Lower leg skin (tissue), 4 donors: Measurements from ENCODE around the gene APOC3. TPM values are rescaled to one million over a fixed set of nuclear protein-coding genes. Genes with fewer than 3 reads are reported as not detected.

Experiments
- DNase-seq, 2 donors: peaks; one replicate each; pipeline ENCODE4 v3.0.0-alpha.2; 2019; ENCODE audit warnings: low spot score in 2 of 2
- H3K4me3 ChIP-seq: fragments of 200-600 bp; sonication (generic); 2 replicates; pipeline ENCODE4 v1.5.1; 2017; ENCODE audit warnings: mild to moderate bottlenecking, low read depth; ENCODE audit not compliant: poor library complexity, severe bottlenecking
- CTCF ChIP-seq, 3 donors: fragments of 450-650 bp; IDR thresholded peaks; one replicate each; pipeline ENCODE4 v1.5.1; 2016; ENCODE audit warnings: antibody characterized with exemption in 3 of 3, mild to moderate bottlenecking in 3 of 3, moderate library complexity in 2 of 3
- POLR2A ChIP-seq, 2 donors: fragments of 450-650 bp; IDR thresholded peaks; one replicate each; pipeline ENCODE4 v1.6.1; 2016 to 2017; ENCODE audit warnings: antibody characterized with exemption in 2 of 2, mild to moderate bottlenecking in 1 of 2, moderate library complexity in 1 of 2
- WGBS, 2 donors: methylation state at CpG; one replicate each; pipeline ENCODE4 v1.1.5; 2018; 5-methylcytosine and 5-hydroxymethylcytosine counted together
- intact Hi-C: fragments of 100-400 bp; cut with DNase I; formaldehyde crosslinking; loops from one replicate; pipeline ENCODE4 v1.15.0; 2023; ENCODE audit warnings: low total_unique reads
- total RNA-seq, 4 donors: library from RNA; depleted of rRNA; stranded (reverse); fragments of >200 nt; gene quantifications; one replicate each; pipeline ENCODE4 v1.1.0, GENCODE V29; 2016

APOC3 gene
- total RNA-seq, 4 donors from 2014 or later = not detected

DNA sequence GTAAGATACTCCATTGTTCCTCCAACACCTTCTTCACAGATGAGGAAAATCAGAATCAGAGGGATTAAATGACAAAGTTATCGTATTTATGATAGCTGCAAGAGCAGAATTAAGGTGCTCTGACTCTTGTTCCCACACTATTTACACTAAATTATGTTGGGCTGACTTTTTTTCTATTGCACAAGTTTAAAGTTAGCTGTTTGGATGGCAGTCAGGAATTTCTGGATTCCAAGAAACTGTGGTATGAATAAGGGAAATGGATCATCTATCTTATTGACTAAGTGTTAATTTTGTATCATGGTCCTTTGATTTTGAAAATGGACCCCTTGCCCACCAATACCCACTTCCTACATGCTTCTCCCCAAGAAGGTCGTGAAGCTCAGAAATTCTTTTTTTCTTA, 27.6 kb downstream of the APOC3 start:
- no peak overlapping the region for H3K4me3 ChIP-seq
- intact Hi-C loops = no loop called here
- WGBS, 2 donors = 90 to 95% methylated on average over 2 of the region's 2 CpGs
- no peak for TF ChIP-seq POLR2A (IDR thresholded peaks at IDR 0.05)
- no peak for DNase-seq

DNA sequence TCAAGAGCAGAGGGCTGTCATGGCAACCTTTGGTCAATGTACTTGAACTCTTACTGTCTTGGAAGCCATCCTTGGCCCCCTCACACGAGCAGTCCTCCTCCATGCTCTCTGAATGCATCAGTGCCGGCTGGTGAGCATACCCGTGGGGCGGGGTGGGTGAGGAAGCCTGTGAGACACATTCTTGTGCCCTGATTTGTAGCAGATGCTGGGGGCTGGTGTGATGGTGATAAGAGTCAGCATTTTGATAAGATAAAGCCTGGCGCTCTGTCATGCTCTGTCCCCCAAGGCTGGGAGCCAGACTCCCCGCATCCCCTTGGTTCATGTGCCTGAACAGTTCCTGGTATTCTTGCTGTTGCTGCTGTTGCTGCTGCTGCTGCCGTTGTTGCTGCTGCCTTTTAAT, 28.2 kb downstream of the APOC3 start:
- no peak overlapping the region for H3K4me3 ChIP-seq
- TF ChIP-seq POLR2A (IDR thresholded peaks at IDR 0.05) = no peak
- TF ChIP-seq CTCF (IDR thresholded peaks at IDR 0.05) = no peak
- WGBS, 2 donors = 85 to 86% methylated on average over 4 to 7 of the region's 7 CpGs
- no peak for DNase-seq
- intact Hi-C loops = no loop called here

- H3K4me3 ChIP-seq = no peak overlapping the region
- TF ChIP-seq POLR2A (IDR thresholded peaks at IDR 0.05) (no peak), CTCF (IDR thresholded peaks at IDR 0.05) (no peak)
- DNase-seq = no peak
- intact Hi-C loops = no loop called here
- 89 to 91% methylated on average over 7 to 8 of the region's 8 CpGs for WGBS, 2 donors
These were observed 29.5 kb downstream of the APOC3 start for GRCh38 chr11:116859175-116859574.

DNA sequence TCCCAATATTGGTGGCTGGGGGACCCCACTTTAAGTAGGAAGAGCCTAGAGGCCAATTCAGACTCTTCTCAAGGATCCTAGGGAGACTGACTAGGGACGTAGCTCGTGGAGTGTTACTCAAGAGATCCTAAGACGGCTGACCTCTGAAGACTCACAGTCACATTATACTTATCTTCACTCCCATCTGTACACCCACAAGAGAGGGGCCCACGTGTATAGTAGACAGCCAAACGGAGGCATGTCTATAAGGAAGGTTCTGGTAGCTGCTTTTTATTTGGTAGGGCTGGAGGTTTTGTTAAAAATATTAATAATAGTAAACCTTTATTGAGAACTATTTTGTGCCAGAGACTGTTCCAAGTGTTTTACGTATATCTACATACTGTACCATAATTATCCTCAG, 30.6 kb downstream of the APOC3 start:
- 90% methylated on average over 6 of the region's 6 CpGs for WGBS, 2 donors
- no peak for DNase-seq
- TF ChIP-seq CTCF (IDR thresholded peaks at IDR 0.05) = no peak
- TF ChIP-seq POLR2A (IDR thresholded peaks at IDR 0.05) = no peak
- H3K4me3 ChIP-seq = no peak overlapping the region
- intact Hi-C loops = no loop called here

GRCh38 chr11:116861539-116861938, 31.8 kb downstream of the APOC3 start:
- TF ChIP-seq POLR2A (IDR thresholded peaks at IDR 0.05) (no peak), CTCF (IDR thresholded peaks at IDR 0.05) (no peak)
- no peak overlapping the region for H3K4me3 ChIP-seq
- no peak for DNase-seq
- 27 to 92% methylated on average over 1 of the region's 1 CpG for WGBS, 2 donors
- intact Hi-C loops = no loop called here

- DNase-seq = no peak
- H3K4me3 ChIP-seq = no peak overlapping the region
- TF ChIP-seq POLR2A (IDR thresholded peaks at IDR 0.05) (no peak), CTCF (IDR thresholded peaks at IDR 0.05) (no peak)
- WGBS, 2 donors = 81 to 85% methylated on average over 3 of the region's 3 CpGs
- intact Hi-C loops = no loop called here
These were observed 32.5 kb downstream of the APOC3 start for GRCh38 chr11:116862185-116862584.
